Measurements from ENCODE around the gene STK17A.
"Not testable (repeated sequence)": the region's sequence is repeated elsewhere in the genome, so short reads cannot be mapped to it uniquely, and the experiment has no call there.

Gene STK17A

DNA sequence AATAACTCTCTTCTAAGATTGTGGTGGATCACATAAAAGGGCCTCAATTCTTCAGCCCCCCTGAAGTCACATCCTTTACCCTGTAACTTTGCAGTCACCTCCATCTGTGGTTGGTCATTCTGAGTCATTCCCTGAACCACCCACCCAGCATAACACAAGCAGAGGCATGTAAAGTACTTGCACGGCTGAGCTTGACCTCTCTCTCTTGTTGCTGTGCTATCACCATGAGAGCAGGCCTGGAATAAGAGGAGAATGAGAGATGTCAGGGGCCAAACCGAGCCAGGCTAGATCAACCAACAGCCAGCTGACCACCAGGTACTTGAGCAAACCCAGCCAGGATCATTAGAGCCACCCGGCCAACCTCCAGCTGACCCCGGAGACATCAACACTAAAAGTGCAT, 13.5 kb upstream of the STK17A start:
- DNase-seq = no peak

DNA sequence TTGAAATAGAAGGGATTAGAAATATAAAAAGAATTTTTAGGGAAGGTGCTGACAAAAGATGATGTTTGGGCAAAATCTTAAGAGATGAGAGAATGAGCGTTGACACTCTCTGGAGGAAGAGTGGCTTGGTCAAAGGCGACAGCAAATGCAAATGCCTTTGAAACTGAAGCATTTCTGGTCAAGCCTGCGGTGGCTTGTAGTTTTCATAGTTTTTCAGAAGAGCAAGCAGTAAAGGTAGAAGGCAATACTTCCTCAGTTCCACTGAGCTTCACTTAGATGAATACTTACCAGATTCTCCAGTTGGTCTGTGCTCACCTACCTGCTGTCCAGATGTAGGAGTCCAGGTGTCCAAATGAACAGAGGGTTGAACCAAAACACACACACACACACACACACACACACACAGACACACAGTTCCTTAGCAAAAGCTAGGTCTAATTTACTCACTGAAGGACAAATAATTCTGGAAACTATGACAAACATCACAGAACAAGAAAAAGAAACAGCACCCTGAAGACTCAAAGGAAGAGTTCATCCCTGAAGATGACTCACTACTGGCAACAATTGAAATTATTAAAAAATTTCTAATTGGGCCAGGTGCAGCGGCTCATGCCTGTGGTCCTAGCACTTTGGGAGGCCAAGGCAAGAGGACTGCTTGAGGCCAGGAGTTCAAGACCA, 12.1 kb upstream of the STK17A start:
- DNase-seq = no peak

DNA sequence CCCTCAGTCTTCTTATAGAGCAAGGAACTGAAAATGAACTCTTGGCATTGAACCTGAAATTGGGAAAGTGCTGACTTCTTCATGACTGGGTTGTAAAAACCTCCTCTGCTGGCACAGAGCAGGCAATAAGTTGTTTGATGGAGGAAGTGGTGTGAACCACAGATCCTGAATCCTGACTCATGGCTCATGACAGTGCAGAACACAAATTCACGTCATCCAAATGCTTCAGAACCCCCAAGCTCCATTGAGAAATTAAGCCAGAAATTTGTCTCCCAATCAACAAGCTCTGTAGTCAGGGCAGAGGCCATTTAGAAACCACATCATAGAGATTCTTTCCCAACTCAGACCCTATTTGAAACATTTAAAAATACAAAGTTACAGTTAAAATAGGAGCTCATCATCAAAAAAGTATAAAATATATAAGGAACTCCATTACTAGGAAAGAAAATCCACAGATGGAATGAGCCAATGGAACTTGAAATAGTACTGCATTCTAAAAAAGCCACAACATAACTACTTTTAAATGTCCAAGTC, 10.3 kb upstream of the STK17A start:
- no peak for DNase-seq

DNA sequence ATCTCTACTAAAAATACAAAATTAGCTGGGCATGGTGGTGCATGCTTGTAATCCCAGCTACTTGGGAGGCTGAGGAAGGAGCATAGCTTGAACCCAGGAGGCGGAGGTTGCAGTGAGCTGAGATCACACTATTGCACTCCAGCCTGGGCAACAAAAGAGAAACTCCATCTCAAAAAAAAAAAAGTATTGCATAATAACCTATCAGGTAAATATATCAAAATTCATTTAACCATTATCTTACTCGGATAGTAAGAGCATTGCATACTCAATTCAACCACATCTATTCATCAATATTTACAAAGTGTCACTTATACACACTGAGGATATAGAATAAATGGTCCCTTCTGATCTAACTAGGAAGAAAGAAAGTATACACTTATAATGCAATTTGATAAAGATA, 9.1 kb upstream of the STK17A start:
- not testable (repeated sequence) for DNase-seq

DNA sequence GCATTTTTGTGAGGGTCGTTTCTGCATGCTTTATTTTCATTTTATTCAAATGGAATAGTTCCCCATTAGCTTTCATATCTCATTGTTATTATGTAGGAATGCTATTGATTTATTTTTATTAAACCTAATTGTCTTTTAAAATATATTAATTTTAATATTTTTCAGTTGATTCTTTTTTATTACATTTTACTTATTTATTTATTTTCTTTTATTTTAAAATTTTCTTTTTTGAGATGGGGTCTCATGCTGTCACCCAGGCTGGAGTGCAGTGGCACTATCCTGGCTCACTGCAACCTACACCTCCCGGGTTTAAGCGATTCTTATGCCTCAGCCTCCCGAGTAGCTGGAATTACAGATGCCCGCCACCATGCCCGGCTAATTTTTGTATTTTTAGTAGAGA, 7.4 kb upstream of the STK17A start:
- no peak for DNase-seq

DNA sequence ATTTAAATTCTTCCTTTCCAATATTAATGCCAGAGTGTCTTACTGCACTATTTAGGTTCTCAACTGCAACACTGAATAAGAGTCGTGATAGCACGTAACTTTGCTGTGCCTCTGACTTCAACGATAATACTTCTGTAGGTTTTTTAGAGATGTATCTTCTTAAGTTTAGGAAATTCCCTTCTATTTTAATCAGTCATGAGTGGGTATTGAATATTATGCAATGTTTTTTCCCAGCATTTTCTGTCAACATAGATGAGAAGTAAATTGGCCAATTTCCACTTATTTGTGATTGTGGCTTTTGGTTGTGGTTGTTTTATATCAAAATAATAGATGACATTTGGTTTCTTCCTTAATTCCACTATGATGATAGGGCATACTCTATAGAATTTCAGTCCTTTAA, 6.7 kb upstream of the STK17A start:
- no peak for DNase-seq

DNA sequence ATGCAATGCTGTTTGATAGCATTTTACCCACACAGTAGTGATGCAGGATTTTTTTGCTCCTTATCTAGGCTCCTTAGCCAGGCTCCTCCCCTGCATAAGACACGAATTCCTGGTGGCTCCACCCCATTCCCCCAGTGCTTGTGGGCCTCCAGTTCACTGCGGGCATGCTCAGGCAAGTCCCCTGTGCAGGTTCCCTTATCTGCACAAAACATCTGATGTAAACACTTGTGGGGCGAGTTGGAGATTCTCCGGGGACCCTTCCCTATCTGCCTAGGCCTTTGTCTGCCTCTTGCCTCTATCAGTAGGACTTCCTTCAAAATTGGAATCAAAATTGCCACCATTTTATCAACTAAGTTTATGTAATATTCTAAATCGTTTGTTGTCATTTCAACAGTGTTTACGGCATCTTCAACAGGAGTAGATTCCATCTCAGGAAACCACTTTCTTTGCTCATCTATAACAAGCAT, 5.4 kb upstream of the STK17A start:
- DNase-seq = no peak

DNA sequence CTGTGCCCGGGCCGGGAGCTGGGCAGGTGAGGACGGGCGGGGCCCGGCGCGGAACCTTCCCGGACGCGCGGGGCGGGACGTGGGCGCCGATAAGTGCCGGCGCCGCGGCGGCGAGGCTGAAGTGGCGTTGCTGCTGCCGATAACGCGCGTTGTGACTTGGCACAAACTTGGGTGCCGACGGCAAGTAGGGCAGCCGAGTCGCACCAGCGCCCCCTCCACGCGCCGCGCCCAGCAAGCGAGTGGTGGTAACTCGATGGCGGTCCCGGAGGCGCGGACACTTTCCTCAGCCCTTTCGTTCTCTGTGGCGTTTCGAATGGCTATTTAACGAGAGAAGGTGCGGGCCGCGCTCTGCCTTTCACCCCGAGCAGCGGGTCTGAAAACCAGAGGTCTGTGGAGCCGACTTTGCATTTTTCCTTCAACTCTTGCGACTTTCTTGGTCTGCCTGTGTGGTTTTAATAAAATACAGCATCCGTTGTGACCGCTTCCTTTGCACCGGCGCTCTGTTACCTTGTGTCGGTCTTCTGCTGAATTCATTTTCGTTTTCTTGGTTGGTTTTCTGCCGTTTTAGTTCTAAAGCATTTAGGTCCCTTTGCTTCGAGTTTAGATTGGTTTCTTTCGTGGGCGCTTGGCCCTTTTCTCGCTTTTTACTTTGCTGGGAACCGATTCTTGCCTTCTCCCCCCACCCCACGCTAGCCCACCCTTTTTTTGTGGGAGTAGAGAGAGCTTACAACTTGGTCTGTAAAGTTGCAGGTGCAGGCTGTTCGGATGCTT, 701 bp downstream of the STK17A start:
- peak; percentile 19 for DNase-seq

DNA sequence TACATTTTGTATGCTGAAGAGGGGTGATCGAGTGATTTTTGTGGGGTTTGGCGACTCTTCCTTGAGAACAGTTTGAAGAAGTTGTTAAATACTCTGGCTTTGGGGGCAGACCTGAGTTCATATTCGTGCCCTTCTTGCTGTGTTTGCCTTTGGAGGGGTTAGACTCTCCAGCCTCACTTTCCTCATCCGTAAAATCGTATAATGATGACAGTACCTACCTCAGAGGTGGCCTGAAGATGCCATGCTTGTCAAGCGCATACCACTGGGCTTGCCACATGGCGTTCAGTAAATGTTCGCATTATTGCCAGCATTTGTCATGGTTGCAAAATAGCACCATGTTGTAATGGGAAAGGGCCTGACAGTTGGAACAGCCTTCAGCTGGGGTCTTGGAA, 1.3 kb downstream of the STK17A start:
- DNase-seq = peak; percentile 53

DNA sequence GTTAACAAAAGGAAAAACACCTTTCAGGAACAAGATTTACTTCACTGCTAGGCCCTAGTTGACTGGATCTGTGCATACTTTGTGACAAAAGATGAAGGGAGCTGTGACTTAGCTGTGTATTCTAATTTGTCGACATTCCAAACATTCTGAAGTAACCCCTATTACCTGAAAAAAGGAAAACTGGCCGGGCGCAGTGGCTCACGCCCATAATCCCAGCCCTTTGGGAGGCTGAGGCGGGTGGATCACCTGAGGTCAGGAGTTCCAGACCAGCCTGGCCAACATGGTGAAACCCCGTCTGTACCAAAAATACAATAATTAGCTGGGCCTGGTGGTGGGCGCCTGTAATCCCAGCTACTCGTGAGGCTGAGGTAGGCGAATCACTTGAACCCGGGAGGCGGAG, 1.8 kb downstream of the STK17A start:
- DNase-seq = not testable (repeated sequence)

DNA sequence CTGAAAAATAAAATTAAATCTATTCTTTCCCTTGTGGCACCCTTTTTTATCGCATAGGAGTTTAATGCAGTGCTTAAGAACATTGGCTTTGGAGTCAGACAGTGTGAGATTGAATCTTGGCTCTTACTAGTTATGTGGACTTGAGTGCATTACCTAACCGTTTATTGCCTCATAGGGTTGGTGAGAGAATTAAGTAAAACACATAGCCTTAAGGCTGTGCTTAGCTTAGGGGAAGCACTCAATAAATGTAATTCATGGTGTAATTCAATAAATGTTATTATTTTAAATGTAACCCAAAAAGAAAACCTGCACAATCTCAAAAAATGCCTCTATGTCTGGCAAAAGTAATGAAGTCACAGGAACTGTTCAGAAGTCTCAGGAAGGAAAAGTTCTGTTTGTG, 2.7 kb downstream of the STK17A start:
- DNase-seq = no peak

DNA sequence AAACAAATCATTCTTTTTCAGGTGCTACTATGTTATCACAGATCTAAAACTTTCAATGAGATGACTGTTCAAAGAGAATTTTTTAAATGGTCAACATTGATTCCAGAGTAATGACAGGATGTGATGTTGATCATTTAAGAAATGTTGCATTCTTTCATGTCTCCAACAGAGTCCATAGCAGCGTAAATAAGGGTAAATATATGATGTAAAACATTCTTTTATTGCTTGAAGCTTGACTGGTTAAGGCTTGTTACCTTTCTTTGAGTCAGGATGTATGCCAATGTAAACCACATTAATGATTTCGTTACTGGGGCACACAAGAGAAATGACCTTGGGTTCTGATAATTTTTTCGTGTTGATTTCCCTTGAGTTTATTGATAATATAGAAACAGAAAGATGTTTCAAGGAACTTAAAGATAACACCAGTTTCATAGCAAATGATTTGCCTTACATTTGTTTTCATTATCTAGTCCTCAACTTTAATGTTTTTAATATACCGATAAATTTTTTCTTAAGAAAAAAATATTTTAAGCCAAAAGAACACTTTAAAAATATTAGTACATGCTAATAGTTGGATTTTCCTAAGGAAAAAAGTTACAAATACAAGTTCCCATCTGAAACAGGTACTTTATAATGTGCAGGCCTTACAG, 3.5 kb downstream of the STK17A start:
- no peak for DNase-seq

DNA sequence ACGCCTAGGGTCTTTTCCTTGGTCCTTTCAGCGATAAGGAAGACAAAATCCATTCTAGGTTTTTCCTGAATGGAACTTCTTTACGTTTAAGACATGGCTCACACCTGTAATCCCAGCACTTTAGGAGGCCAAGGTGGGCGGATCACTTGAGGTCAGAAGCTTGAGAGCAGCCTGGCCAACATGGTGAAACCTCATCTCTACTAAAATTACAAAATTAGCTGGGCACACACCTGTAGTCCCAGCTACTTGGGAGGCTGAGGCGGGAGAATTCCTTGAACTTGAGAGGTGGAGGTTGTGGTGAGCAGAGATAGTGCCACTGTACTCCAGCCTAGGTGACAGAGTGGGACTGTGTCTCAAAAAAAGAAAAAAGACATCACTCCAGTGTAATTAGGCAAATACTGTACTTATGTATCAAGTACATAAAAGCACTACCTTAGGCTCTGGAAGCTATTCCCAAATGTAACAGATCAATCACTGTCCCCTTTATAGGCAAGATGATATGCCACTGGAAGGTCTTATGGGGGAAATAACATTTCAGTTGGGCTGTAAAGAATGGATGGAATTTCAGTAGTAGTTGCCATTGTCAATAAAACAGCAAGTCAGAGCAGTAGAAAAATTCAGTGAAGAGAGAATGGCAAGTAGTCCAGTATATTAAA, 5.7 kb downstream of the STK17A start:
- DNase-seq = no peak

DNA sequence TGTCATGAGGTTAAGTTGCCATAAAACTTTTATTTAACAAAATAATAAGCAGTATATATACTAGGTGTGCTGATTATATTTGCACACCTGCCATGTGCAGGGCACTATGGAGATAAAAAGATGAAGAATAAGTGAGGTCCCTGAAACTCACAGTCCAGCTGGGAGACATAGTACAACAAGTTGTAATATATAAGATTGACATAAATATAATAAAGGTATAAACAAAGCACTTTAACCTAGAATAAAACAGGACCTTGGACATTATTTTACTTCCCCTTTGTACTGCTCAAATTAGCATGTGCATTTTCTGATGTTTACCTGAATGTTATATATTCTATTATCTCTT, 6.2 kb downstream of the STK17A start:
- no peak for DNase-seq

DNA sequence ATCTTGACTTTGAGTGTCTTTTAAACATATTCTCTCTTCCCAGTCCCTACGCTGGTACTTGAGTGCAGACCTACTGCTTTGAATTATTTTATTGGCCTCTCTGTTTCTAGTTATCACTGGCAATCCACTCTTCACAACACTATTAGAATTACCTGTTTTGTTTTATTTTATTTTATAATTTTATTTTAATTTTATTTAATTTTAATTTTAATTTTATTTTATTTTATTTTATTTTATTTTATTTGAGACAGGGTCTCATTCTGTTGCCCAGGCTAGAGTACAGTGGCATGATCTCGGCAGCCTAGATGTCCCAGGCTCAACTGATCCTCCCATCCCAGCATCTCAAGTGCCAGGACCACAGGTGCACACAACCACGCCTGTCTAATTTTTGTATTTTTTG, 6.8 kb downstream of the STK17A start:
- no peak for DNase-seq

DNA sequence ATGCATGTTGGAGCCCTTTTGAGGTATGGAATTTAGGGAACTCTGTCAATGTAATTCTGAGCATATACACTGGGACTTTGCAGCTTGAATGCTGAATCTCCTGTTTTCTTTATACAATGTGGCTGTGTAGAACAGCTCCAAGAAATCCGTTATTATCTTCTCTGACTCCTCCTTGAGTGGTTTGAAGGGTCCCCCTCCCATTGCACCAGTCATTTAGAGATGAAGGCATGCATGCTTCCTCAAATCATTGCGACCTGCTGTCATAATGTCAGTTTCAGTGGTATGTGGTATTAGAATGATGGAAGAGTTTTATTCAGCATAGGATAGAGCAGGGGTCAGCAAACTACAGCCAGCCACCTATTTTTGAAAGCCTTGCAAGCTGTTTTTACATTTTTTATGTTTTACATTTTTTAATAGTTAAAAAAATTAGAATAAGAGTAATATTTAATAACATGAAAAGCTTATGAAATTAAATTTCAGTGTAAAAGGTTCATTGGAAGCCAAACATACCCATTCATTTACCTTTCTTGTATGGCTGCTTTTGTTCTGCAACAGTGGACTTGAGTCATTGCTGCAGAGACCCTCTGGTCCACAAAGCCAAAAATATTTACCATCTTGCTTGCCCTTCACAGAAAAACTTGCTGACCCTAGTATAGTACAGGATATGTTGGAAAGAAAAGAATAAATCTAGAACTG, 8.1 kb downstream of the STK17A start:
- DNase-seq = no peak

DNA sequence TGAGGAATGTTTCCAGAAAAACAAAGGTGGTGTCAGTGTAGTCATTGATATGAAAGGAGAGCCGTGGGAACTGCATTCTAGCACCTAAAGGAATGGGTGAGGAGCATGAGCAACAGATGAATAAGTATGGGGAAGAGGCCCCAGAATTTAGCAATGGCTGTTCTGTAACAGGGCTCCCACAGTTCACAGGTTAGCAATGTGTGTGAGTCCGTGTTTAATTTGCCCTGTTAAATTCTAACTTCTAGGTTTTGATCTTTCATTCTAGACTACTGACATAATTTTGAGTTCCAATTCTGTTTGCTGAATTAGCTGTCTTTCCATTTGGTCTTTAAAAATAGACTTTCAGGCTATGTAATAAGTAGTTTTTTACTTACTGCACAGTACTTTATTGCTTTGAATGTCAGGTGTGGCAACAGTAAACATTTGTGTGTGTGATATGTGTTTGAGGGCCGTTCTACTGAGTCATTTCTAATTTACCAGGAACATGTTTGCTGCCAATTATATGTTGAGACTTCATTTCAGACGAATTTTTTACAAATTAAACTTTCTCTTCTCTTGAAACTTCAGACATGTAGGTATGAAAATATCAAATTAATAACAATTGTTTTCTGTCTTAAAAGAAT, 8.8 kb downstream of the STK17A start:
- DNase-seq = no peak

DNA sequence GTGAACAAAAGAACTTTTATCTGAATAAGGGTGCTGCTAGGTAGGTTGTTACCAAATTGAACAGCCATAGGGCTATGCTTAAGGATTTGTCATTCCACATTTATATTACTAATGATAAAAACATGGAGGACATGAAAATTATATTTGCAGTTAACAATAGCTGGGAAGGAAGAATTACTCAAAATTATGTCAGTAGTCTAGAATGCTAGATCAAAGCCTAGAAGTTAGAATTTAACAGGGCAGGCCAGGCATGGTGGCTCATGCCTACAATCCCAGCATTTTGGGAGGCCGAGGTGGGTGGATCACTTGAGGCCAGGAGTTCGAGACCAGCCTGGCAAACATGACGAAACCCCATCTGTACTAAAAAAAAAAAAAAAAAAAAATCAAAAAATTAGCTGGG, 9.4 kb downstream of the STK17A start:
- DNase-seq = no peak

DNA sequence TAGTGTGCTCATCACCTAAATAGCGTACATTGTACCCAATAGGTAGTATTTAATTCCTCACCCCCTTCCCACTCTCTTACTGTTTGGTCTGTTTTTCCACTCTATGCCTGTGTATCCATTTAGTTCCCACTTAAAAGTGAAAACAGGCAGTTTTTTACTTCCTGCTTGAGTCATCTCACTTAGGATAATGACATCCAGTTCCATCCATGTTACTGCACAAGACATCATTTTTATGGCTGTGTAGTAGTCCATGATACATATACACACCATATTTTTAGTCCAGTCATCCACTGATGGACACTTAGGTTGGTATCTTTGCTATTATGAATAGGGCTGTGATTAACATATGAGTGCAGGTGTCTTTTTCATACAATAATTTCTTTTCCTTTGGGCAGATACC, 10.1 kb downstream of the STK17A start:
- no peak for DNase-seq

DNA sequence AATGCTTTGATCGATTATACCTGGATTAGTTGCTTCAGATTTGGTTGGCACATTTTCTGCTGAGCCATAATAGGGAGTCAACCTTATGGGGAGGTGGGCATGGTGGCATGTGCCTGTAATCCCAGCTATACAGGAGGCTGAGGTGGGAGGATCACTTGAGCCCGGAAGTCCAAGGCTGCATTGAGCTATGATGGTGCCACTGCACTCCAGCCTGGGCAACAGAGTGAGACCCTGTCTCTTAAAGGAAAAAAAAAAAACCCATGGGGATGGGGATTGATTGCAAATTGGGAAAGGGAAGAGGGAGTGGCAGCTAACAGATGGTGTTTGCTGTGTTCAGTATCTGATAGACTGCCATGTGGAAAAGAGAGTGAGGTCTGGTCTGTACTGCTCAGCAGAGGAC, 11.1 kb downstream of the STK17A start:
- no peak for DNase-seq

DNA sequence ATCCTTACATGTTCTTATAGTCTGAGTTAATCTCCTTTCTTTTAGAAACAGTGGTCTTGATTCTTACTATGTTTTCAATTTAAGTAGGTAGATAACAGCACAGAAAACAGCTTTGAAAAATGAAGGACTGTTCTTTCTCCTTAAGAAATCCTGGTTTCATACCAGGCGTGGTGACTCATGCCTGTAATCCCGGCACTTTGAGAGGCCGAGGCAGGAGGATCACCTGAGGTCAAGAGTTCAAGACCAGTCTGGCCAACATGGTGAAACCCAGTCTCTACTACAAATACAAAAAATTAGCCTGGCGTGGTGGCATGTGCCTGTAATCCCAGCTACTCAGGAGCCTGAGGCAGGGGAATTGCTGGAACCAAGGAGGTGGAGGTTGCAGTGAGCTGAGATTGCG, 13.5 kb downstream of the STK17A start:
- not testable (repeated sequence) for DNase-seq

DNA sequence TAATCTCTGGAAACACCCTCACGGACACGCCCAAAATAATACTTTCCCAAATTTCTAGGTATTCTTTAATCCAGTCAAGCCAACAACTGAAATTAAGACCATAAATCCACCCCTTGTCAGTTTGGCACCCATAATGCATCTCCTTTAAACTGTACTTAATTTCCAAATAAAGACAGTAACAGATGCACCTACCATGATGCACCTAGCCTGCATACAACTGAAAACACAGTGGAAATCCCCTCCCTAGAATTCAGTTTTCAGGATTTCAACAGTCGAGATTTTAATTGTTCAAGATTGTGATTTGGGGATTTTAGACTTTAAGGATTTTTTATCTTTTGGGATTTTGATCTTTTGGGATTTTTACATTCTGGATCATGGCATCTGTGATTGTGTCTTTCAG, 17.1 kb downstream of the STK17A start:
- no peak for DNase-seq

Measured in NCI-H1694 (cell line).